GM12878 (cell line): ENCODE results near the gene SNF8. TPM values are rescaled to one million over a fixed set of nuclear protein-coding genes. Genes with fewer than 3 reads are reported as not detected.

Experiments used
- ATAC-seq: fragments of 200-7000 bp; cut with Tn5 transposase; 3 replicates; pipeline ENCODE4 v1.9.1; 2020; ENCODE audit warnings: mild to moderate bottlenecking, moderate library complexity
- BruUV-seq: library from RNA; stranded (reverse); fragments of 400-500 nt; replicated peaks from 2 replicates; lab custom pipeline; 2021; lab: Mats Ljungman, UMichigan
- CTCF ChIA-PET: fragments of 300-600 bp; sonication (Branson Sonifier 250); formaldehyde crosslinking; extraction: SDS; loops from one replicate; lab custom pipeline; 2021; ENCODE audit warnings: inconsistent platforms; lab: Yijun Ruan, JAX
- POLR2A ChIA-PET: fragments of 350-600 bp; formaldehyde crosslinking; extraction: SDS; loops from one replicate; lab custom pipeline; 2021; ENCODE audit warnings: inconsistent platforms; lab: Charles Lee
- RAD21 ChIA-PET: fragments of 300-600 bp; sonication (Branson Sonifier 250); formaldehyde crosslinking; loops from one replicate; lab custom pipeline; 2023; ENCODE audit warnings: antibody characterized with exemption; ENCODE audit not compliant: unreplicated experiment; lab: Charles Lee
- SMC1A ChIA-PET: fragments of 300-600 bp; sonication (Branson Sonifier 250); formaldehyde crosslinking; loops from one replicate; lab custom pipeline; 2023; ENCODE audit not compliant: unreplicated experiment, uncharacterized antibody; lab: Charles Lee
- DNase-seq: peaks from one replicate; pipeline ENCODE4 v3.0.0-alpha.2; 2011; ENCODE audit warnings: low read depth, low spot score
- FAIRE-seq: peaks from 3 replicates; lab custom pipeline; 2011; peaks lifted over from hg19 to GRCh38; lab: Jason Lieb, UNC
- H2AFZ ChIP-seq: 2 replicates; pipeline ENCODE4 v1.6.0; 2011; ENCODE audit warnings: low read depth, low read length, control low read depth; ENCODE audit not compliant: control insufficient read depth
- H3K27ac ChIP-seq: 2 replicates; pipeline ENCODE4 v1.5.1; 2011; ENCODE audit warnings: control low read depth; ENCODE audit not compliant: control insufficient read depth, insufficient read depth
- H3K27me3 ChIP-seq, 2 experiments: replicated peaks in 1 of 2; 2 replicates each; pipeline versions ENCODE4 v1.6.0 to v1.6.1; 2011; ENCODE audit warnings: low read length in 1 of 2; ENCODE audit not compliant: control insufficient read depth in 2 of 2, insufficient read depth in 2 of 2
- H3K36me3 ChIP-seq, 2 experiments: 2 replicates each; pipeline ENCODE4 v1.5.1; 2011; ENCODE audit warnings: low read length in 1 of 2; ENCODE audit not compliant: control insufficient read depth in 2 of 2, insufficient read depth in 2 of 2
- H3K4me1 ChIP-seq: 2 replicates; pipeline ENCODE4 v1.6.1; 2011; ENCODE audit warnings: mild to moderate bottlenecking, low read length, moderate library complexity, mixed read lengths; ENCODE audit not compliant: control insufficient read depth, insufficient read depth
- H3K4me2 ChIP-seq: 2 replicates; pipeline ENCODE4 v1.6.0; 2011; ENCODE audit warnings: control low read depth; ENCODE audit not compliant: control insufficient read depth, insufficient read depth
- H3K4me3 ChIP-seq: fragments of 200-600 bp; sonication (generic); 2 replicates; pipeline ENCODE4 v1.5.1; 2016
- H3K79me2 ChIP-seq: 2 replicates; pipeline ENCODE4 v1.6.0; 2011; ENCODE audit warnings: low read length; ENCODE audit not compliant: control insufficient read depth, insufficient read depth
- H3K9ac ChIP-seq: 2 replicates; pipeline ENCODE4 v1.8.0; 2011; ENCODE audit warnings: low read length, control low read depth, mixed read lengths; ENCODE audit not compliant: control insufficient read depth, insufficient read depth
- H3K9me3 ChIP-seq: replicated peaks from 3 replicates; pipeline ENCODE4 v1.5.1; 2011; ENCODE audit warnings: mild to moderate bottlenecking, low read length; ENCODE audit not compliant: control insufficient read depth, insufficient read depth
- H4K20me1 ChIP-seq: 2 replicates; pipeline ENCODE4 v1.6.0; 2011; ENCODE audit not compliant: control insufficient read depth, insufficient read depth
- BCL11A ChIP-seq: IDR thresholded peaks from 2 replicates; pipeline ENCODE4 v1.6.1; 2011; ENCODE audit warnings: low read depth, low read length
- FOS ChIP-seq: IDR thresholded peaks from 3 replicates; pipeline ENCODE4 v1.6.1; 2011; ENCODE audit warnings: borderline replicate concordance; ENCODE audit not compliant: insufficient read length; ENCODE audit errors: extremely low read depth
- FOXK2 ChIP-seq: fragments of 450-650 bp; IDR thresholded peaks from 2 replicates; pipeline ENCODE4 v1.6.1; 2017; ENCODE audit warnings: mild to moderate bottlenecking, moderate library complexity
- FOXM1 ChIP-seq: IDR thresholded peaks from 2 replicates; pipeline ENCODE4 v1.6.1; 2012; ENCODE audit warnings: low read depth, mild to moderate bottlenecking, inconsistent platforms, low read length, moderate library complexity
- HDGF ChIP-seq: fragments of 450-650 bp; IDR thresholded peaks from 2 replicates; pipeline ENCODE4 v1.6.1; 2016; ENCODE audit warnings: antibody characterized with exemption
- IRF4 ChIP-seq: IDR thresholded peaks from 2 replicates; pipeline ENCODE4 v1.6.1; 2011; ENCODE audit warnings: low read depth, low read length
- JUNB ChIP-seq: IDR thresholded peaks from 2 replicates; pipeline ENCODE4 v1.6.1; 2016; ENCODE audit warnings: antibody characterized with exemption, mild to moderate bottlenecking
- MTA3 ChIP-seq: IDR thresholded peaks from 2 replicates; pipeline ENCODE4 v1.6.1; 2012; ENCODE audit warnings: low read length, inconsistent platforms, borderline replicate concordance
- NBN ChIP-seq: fragments of 450-650 bp; IDR thresholded peaks from 2 replicates; pipeline ENCODE4 v1.6.1; 2016
- NR2F1 ChIP-seq: fragments of 450-650 bp; conservative IDR thresholded peaks from 2 replicates; pipeline ENCODE4 v1.6.1; 2017; ENCODE audit warnings: mild to moderate bottlenecking
- POLR2AphosphoS5 ChIP-seq: IDR thresholded peaks from 2 replicates; pipeline ENCODE4 v1.6.1; 2011; ENCODE audit warnings: mild to moderate bottlenecking, low read length, inconsistent platforms
- RELA ChIP-seq: fragments of 450-650 bp; IDR thresholded peaks from 2 replicates; pipeline ENCODE4 v1.8.0; 2014; ENCODE audit warnings: borderline replicate concordance; ENCODE audit not compliant: partially characterized antibody
- RUNX3 ChIP-seq: IDR thresholded peaks from 2 replicates; pipeline ENCODE4 v1.6.1; 2012; ENCODE audit warnings: low read length, inconsistent platforms
- SMAD1 ChIP-seq: fragments of 450-650 bp; IDR thresholded peaks from 2 replicates; pipeline ENCODE4 v1.6.1; 2018; ENCODE audit warnings: mild to moderate bottlenecking, low read depth; ENCODE audit not compliant: partially characterized antibody
- TAF1 ChIP-seq: IDR thresholded peaks from 2 replicates; pipeline ENCODE4 v1.6.1; 2011; ENCODE audit warnings: mild to moderate bottlenecking, low read depth, low read length, borderline replicate concordance
- ZBED1 ChIP-seq: IDR thresholded peaks from 2 replicates; pipeline ENCODE4 v1.6.1; 2016; ENCODE audit warnings: borderline replicate concordance
- WGBS: methylation state at CpG from one replicate; pipeline ENCODE4 v1.1.6; 2016; ENCODE audit warnings: low lambda C conversion rate; ENCODE audit not compliant: insufficient replicate concordance, insufficient coverage; ENCODE audit errors: missing lambda C conversion rate; 5-methylcytosine and 5-hydroxymethylcytosine counted together
- in situ Hi-C: fragments of 300-500 bp; cut with MboI; formaldehyde crosslinking; loops from 9 replicates; pipeline ENCODE4 v1.14.3; 2018; ENCODE audit warnings: mixed read lengths
- intact Hi-C: fragments of 100-400 bp; cut with micrococcal nuclease; formaldehyde crosslinking; loops from one replicate; pipeline ENCODE4 v1.14.2; 2022; ENCODE audit not compliant: unreplicated experiment
- polyA plus RNA-seq, 11 experiments: library from polyadenylated mRNA; depleted of rRNA in 4 of 11; unstranded in 6 of 11; stranded (reverse) in 5 of 11; fragments of >200 nt; fragmentation: Nextera tagmentation in 4 of 11; fragmentation: Illumina TruSeq in 1 of 11; extraction: Ambion mirVana in 4 of 11; extraction: Trizol in 1 of 11; gene quantifications; 1 replicate in 1 of 11; 2 replicates in 10 of 11; pipeline versions ENCODE4 v1.2.1 to v1.2.3, GENCODE V29; 2011 to 2016; ENCODE audit warnings: inconsistent platforms in 2 of 11, missing spikeins in 2 of 11, low read depth in 1 of 11
- total RNA-seq, 4 experiments: library from RNA; depleted of rRNA in 3 of 4; stranded (reverse); fragments of >200 nt in 3 of 4; fragmentation: Illumina TruSeq in 1 of 4; extraction: Trizol in 1 of 4; gene quantifications; 2 replicates each; pipeline versions ENCODE4 v1.2.1 to v1.2.3, GENCODE V29; 2013 to 2021
- TF ChIP-seq, protein P1 (sequence below): fragments of 450-650 bp; IDR thresholded peaks from 2 replicates; pipeline ENCODE4 v1.6.1; 2016; ENCODE audit warnings: mild to moderate bottlenecking
- TF ChIP-seq, protein P2 (sequence below): IDR thresholded peaks from 2 replicates; pipeline ENCODE4 v1.6.1; 2011; ENCODE audit warnings: mild to moderate bottlenecking, low read depth, low read length, moderate library complexity; ENCODE audit not compliant: insufficient replicate concordance

SNF8 gene
- total and polyA plus RNA-seq, 10 of the 15 experiments (the other 5 are each of a cell fraction or from before 2014, with no cell fraction given): 6.1 to 228 (median 95.6) TPM

DNA sequence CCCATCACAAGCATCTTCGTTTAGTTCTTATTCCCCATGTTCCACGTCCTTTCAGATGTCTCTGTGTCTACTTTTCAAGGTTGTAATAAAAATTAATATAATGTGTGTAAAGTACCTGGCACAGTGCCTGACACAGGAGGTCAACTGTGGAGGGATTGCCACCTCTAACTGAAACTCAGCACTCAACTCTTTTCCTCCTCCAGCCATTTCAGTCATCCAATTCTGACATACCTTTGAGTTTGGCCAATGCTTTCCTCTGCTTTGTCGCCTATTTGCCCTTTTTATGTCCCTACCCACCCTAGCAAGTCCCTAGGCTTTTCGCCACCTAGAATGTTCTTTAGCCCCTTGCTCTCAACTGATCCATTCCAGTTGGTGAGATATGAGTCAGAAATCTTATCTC lies 34.9 kb downstream of the SNF8 start:
- 13% methylated on average over 4 of the region's 4 CpGs for WGBS
- POLR2A ChIA-PET: interaction anchor here (0.5 to 1.5 kb wide), 9 partner anchors 17 to 1585 kb away, joined by 3 to 9 read pairs (median 4); partner anchors contain the start of genes ATP5MC1 and IGF2BP1
- H3K36me3 ChIP-seq: peaks cover 0 to 12% of the 10 kb centered on the region in 2 experiments
- H3K4me3 ChIP-seq: peak overlapping the region; percentile 84
- H3K9me3 ChIP-seq: no peaks in the 10 kb centered on the region
- RAD21 ChIA-PET: interaction anchor here (1.4 to 2.7 kb wide), 2 partner anchors 16 to 35 kb away, joined by 5 to 34 read pairs; partner anchors contain the start of genes ATP5MC1 and SNF8
- in situ Hi-C loops: no loop called here
- H3K4me2 ChIP-seq: peak overlapping the region; percentile 73
- TF ChIP-seq SMAD1: peak; percentile 60
- peak; percentile 31; the same call in 1 of the 2 replicates for TF ChIP-seq NR2F1
- TF ChIP-seq RUNX3: peak; percentile 45; the same call in 1 of the 2 replicates
- TF ChIP-seq BCL11A: 0 out of 2 replicates have a peak, but pooled peaks have one; percentile 15
- no peak for TF ChIP-seq FOS
- TF ChIP-seq ZBED1: 0 out of 2 replicates have a peak, but pooled peaks have one; percentile 25
- TF ChIP-seq, protein P1, sequence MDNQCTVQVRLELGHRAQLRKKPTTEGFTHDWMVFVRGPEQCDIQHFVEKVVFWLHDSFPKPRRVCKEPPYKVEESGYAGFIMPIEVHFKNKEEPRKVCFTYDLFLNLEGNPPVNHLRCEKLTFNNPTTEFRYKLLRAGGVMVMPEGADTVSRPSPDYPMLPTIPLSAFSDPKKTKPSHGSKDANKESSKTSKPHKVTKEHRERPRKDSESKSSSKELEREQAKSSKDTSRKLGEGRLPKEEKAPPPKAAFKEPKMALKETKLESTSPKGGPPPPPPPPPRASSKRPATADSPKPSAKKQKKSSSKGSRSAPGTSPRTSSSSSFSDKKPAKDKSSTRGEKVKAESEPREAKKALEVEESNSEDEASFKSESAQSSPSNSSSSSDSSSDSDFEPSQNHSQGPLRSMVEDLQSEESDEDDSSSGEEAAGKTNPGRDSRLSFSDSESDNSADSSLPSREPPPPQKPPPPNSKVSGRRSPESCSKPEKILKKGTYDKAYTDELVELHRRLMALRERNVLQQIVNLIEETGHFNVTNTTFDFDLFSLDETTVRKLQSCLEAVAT: 0 out of 2 replicates have a peak, but pooled peaks have one; percentile 12
- peak; percentile 26; the same call in 1 of the 2 replicates for TF ChIP-seq HDGF
- no peak for TF ChIP-seq FOXK2
- TF ChIP-seq FOXM1: no peak
- peak; percentile 14; the same call in 1 of the 2 replicates for TF ChIP-seq JUNB
- no peak; the same call in 1 of the 2 replicates for TF ChIP-seq MTA3
- TF ChIP-seq TAF1: 0 out of 2 replicates have a peak, but pooled peaks have one; percentile 35
- TF ChIP-seq, protein P2, sequence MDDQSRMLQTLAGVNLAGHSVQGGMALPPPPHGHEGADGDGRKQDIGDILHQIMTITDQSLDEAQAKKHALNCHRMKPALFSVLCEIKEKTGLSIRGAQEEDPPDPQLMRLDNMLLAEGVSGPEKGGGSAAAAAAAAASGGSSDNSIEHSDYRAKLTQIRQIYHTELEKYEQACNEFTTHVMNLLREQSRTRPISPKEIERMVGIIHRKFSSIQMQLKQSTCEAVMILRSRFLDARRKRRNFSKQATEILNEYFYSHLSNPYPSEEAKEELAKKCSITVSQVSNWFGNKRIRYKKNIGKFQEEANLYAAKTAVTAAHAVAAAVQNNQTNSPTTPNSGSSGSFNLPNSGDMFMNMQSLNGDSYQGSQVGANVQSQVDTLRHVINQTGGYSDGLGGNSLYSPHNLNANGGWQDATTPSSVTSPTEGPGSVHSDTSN: no peak
- 0 out of 2 replicates have a peak, but pooled peaks have one; percentile 39 for TF ChIP-seq POLR2AphosphoS5
- peak; percentile 35; the same call in 1 of the 2 replicates for TF ChIP-seq IRF4
- TF ChIP-seq NBN: peak; percentile 12; the same call in 1 of the 2 replicates
- TF ChIP-seq RELA: peak; percentile 44
- TF ChIP-seq, all 136 proteins: peak for 13
- H2AFZ ChIP-seq: no peak overlapping the region
- DNase-seq (peak; percentile 30), FAIRE-seq (no peak), ATAC-seq (peak; percentile 16)
- BruUV-seq: TSS peak; percentile 48
- H4K20me1 ChIP-seq: no peaks in the 10 kb centered on the region
- peak overlapping the region; percentile 83 for H3K27ac ChIP-seq
- H3K4me1 ChIP-seq: peaks cover 25% of the 10 kb centered on the region
- peak overlapping the region; percentile 84 for H3K9ac ChIP-seq
- intact Hi-C loops: no loop called here
- SMC1A ChIA-PET: interaction anchor here (0.7 to 3.3 kb wide), 3 partner anchors 17 to 282 kb away, joined by 3 to 29 read pairs (median 4); partner anchors contain the start of gene ATP5MC1
- no peaks in the 10 kb centered on the region for H3K27me3 ChIP-seq
- CTCF ChIA-PET: interaction anchor here (1.9 to 3.3 kb wide), 2 partner anchors 16 to 26 kb away, joined by 7 to 21 read pairs; partner anchors contain the start of gene ATP5MC1
- peaks cover 68% of the 10 kb centered on the region for H3K79me2 ChIP-seq
